ENCODE measurements around the gene PNMA8B. TPM values are rescaled to one million over a fixed set of nuclear protein-coding genes. Genes with fewer than 3 reads are reported as not detected.

The PNMA8B gene
- total RNA-seq, 1 donor from 2014 or later, result 5.3 TPM

DNA sequence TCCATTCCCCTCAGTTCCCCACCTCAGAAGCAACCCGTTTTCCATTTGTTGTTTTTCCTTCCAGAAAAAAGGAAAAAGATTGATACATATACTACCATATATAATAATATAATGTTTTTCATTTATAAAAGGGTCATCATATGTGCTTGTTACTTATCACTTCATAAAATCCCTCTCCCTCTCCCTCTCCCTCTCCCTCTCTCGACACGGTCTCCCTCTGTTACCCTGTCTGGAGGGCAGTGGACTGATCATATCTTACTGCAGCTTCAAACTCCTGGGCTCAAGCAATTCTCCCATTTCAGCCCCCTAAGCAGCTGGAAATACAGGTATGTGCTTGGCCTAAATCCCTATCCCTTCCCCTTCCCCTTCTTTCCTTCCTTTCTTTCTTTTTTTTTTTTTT lies 41.4 kb downstream of the PNMA8B start:
- DNase-seq (ENCODE audit: low spot score), result no peak

- DNase-seq (ENCODE audit: low spot score), result no peak
These were observed 42.0 kb downstream of the PNMA8B start for GRCh38 chr19:46453661-46454060.

DNA sequence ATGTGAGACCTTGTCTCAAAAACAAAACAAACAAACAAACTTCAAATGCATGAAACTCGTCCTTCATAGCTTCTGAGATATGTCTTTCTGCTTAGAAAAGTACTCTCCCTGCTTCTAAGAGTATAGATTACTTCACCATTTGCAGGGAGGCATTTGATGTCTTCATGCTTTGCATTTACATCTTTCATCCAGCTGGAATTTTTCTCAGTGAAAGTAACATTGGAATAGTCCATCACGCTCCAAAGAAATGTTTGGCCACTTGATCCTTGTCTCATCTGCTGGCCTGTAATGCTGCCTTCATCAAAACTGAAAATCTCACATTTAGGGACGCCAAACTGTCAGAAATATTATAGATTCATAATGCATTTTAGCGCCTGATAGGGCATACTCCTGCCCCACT lies 43.5 kb downstream of the PNMA8B start:
- no peak for DNase-seq (ENCODE audit: low spot score)

DNA sequence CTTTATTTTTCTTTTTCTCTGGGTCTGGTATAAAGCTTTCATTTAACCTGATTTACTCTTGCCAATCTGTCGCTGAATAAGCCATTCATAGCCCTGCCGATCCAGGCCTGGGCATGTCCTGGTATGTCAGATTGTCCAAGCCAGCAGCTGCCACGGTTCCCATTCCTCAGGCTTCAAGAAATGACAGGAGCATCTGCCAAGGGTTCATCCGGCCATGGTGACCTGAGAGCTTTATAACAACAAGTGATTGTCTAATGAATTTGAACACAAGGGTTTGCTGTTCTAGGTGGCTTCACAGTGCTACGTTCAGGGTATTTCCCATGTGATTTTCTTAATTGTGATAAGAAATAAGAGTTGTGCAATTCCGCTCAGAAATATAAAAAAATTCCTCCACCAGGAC lies 44.3 kb downstream of the PNMA8B start:
- DNase-seq (ENCODE audit: low spot score), result no peak

DNA sequence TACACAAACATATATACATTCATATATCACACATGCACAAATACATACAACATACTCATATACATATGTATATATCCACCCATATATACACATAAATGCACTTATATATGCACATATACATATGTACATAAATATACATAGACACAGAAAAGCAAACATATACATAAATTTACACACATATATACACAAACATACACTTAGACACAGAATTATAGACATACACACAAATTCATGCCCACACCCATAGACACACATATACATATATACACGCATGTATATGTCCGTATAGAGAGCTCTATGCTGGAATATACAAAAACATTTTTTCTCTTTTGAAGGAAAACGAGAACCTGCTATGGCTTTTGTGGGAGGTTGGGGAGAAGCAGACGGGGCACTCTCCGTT lies 44.9 kb downstream of the PNMA8B start:
- DNase-seq (ENCODE audit: low spot score), result no peak

- no peak for DNase-seq (ENCODE audit: low spot score)
These were observed 46.4 kb downstream of the PNMA8B start for GRCh38 chr19:46449228-46449627.

DNA sequence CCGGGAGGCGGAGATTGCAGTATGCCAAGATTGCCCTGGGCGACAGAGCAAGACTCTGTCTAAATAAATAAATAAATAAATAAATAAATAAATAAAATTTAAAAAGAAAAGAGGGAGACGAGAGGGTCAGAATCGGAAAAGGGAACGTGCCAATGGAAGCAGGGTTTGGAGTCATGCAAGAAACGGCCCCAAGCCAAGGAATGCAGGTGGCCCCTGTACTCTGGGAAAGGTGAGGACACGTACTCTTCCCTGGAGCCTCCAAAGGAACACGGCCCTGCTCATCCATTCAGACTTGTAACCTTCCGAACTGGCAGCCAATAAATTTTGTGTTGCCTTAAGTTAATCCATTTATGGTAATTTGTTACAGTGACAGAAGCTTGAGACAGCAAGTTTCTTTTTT lies 47.1 kb downstream of the PNMA8B start:
- DNase-seq (ENCODE audit: low spot score), result no peak

DNA sequence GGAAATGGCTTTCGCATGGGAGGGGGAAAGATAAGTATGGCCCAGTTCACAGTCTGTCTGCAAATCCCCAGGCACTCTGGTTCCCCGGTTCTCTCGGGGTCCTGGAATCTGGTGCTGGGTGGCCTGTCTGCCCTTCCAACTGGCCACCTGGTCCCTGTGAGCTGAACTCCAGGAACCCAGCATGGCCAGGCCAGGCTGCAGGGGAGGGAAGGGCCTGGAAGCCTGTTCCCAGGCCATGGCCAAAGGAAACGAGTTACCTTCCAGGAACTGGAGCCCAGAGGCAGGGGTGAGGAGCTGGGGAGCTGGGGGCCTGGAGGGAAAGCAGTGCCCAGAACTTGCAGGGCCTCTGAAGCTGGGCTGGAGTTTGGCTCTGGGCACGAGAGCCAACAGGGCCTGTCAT lies 47.8 kb downstream of the PNMA8B start:
- no peak for DNase-seq (ENCODE audit: low spot score)

- DNase-seq (ENCODE audit: low spot score), result no peak
These were observed 48.7 kb downstream of the PNMA8B start for GRCh38 chr19:46447006-46447405.

- DNase-seq (ENCODE audit: low spot score), result no peak
These were observed 49.6 kb downstream of the PNMA8B start for GRCh38 chr19:46446021-46446420.

- peak; percentile 29 for DNase-seq (ENCODE audit: low spot score)
These were observed 52.7 kb downstream of the PNMA8B start for GRCh38 chr19:46442808-46443450.

DNA sequence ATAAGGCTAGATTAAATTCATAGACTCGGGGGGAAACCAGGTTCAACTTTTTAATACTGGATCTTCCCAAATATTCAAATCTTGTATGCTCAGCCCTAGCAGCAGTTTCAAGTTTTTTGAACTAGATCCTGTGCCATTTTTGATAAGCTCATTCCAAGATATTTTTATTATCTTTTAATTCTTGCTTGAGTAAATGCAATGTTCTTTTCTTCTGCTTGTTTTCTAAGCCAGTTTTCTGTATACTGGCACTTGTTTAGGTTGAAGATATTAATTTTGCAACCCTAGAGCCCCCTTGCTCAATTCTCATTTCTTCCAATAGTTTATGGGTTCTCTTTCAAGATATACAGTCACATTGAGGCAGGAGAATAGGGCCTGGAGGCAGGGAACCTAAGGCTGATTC lies 53.8 kb downstream of the PNMA8B start:
- DNase-seq (ENCODE audit: low spot score), result no peak

Other genes starting within 250 kb of the PNMA8B start
- gene HIF3A, start 198.8 kb downstream of the PNMA8B start, total RNA-seq, result 52.0 TPM
- gene PPP5C, start 148.8 kb downstream of the PNMA8B start, total RNA-seq, result 66.2 TPM
- 8.5 TPM for gene CCDC8, start 82.3 kb downstream of the PNMA8B start, total RNA-seq
- 1.4 TPM for gene PNMA8C, start 66.9 kb downstream of the PNMA8B start, total RNA-seq
- 9.6 TPM for gene PNMA8A, start 24.3 kb downstream of the PNMA8B start, total RNA-seq
- gene CALM3, start 105.5 kb upstream of the PNMA8B start, total RNA-seq, result 325 TPM
- 1.7 TPM for gene PTGIR, start 129.2 kb upstream of the PNMA8B start, total RNA-seq
- not detected for gene GNG8, start 140.3 kb upstream of the PNMA8B start, total RNA-seq
- 31.0 TPM for gene DACT3, start 165.3 kb upstream of the PNMA8B start, total RNA-seq
- 61.5 TPM for gene PRKD2, start 221.2 kb upstream of the PNMA8B start, total RNA-seq